Kidney capillary endothelial cell (primary cell): ENCODE measurements around the gene SHANK3.

ENCODE experiments used
- DNase-seq: peaks from one replicate; pipeline ENCODE4 v3.0.0-alpha.2; 2018; ENCODE audit warnings: low spot score

The SHANK3 gene

DNA sequence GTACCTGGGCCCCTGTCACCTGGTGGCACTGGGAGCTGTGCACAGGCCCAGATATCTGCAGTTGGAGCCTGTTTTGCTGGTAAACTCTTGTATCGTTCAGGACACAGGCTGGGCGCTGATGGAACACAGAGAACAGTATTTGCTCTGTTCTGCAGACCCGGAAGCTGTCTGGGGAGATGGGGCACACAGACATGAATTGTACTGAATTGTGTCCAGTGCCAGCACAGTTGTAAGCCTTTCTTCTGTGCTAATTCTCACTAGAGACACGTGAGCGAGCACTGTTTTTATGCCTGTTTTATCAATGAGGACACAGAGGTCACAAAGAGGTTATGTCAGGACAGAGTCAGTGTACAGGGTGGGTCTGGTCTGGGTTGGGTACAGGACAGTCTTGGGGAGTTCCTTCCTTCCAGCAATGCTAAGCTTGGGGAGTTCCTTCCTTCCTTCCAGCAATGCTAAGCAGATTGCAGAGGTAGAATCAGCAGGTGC is 41.0 kb downstream of the SHANK3 start:
- no peak for DNase-seq

GRCh38 chr22:50714150-50714549 is 41.5 kb downstream of the SHANK3 start:
- no peak for DNase-seq

GRCh38 chr22:50714631-50715179 is 42.1 kb downstream of the SHANK3 start:
- DNase-seq, result no peak

DNA sequence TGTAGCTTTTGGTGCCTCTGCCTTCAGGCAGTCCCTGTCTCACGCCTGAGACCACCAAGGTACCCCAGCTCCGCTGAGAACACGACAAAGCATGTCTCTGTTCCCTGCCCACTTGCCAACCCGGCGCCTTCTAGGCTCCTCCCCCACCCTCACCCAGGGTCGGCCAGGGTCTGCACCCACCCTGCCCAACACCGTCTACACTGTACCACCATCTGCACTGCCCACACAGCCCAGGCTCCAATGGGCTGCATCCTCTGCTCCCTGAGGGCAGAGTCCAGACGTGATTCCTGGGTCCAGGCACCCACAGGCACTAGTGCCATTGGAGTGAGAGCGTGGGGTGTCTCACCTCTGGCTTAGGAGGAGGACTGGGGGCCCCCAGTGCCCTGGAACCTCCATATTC is 42.6 kb downstream of the SHANK3 start:
- no peak for DNase-seq

DNA sequence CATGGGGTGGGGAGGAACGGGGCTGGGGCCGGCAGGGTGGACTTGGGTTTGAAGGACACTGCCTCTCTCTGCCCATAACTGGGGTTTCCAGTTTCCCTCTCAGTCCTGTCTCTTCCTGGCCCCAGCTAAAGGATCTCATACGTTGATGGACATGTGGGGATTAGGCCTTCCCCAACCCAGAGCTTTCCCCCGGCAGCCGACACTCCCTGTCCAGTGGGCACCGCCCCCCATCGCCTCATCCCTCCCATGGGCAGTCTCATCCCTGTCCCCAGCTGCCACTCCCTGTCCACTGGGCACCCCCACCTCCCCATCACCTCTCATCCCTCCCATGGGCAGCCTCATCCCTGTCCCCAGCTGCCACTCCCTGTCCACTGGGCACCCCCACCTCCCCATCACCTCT is 43.2 kb downstream of the SHANK3 start:
- no peak for DNase-seq

DNA sequence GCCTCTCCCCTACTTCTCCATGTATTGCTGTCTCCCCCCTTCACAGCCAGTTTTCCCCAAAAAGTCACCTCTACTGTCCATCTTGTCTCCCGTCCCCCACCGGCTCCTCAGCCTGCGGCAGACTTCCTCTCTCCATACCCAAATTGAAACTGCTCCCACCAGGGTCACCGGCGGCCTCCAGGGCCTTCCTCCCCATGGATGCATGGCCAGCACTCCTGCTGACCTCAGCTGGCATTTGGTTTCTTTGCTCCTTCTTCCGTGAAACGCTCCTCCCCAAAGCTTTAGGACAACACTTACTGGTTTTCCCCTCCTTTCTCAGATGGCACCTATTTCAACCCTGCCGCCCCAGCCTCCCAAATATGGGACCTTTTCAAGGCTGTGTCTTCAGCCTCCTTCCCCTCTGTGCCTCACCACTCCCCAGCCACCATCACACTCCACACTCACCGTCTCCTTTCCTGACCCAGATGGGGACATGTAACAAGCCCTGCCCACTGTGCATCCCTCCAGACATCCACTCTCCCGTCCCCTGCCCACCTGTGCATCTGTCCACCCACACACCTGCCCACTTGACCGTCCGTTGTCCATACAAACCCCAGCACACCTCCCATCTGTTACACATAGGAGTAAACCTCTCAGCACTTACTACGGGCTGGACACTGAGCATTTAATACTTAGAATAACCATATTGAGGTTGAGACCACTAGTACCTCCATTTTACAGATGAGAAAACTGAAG is 43.8 kb downstream of the SHANK3 start:
- DNase-seq, result no peak

DNA sequence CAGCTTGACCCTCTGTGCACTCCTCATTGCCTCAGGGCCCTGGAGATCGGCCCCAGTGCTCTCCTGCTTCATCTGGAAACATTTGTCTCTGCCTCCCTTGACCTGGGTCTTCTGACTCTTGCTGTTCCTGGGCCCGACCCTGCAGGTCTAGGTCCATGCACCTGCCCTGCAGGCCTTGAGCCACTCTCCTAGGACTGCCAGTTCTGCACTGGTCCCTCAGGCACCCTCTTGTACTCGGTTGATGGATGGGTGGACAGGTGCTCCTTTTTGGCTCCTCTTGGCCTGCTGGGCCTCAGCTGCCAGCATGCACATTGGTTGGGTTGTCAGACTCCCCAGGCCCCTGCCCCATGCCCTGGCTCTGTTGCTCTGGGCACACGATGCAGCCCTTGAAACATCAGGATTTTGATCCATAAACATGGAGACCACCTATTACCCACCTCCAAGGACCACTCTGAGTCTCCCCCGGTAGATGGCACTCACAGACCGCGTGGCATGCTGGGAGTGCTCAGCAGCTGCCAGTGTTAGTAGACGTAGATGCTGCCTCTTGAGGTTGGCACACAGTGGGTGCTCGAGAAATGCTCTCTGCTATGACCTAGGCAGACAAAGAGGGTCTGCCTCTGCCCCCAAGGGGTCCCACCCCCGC is 45.2 kb downstream of the SHANK3 start:
- DNase-seq, result no peak

GRCh38 chr22:50718352-50718709 is 45.7 kb downstream of the SHANK3 start:
- no peak for DNase-seq

DNA sequence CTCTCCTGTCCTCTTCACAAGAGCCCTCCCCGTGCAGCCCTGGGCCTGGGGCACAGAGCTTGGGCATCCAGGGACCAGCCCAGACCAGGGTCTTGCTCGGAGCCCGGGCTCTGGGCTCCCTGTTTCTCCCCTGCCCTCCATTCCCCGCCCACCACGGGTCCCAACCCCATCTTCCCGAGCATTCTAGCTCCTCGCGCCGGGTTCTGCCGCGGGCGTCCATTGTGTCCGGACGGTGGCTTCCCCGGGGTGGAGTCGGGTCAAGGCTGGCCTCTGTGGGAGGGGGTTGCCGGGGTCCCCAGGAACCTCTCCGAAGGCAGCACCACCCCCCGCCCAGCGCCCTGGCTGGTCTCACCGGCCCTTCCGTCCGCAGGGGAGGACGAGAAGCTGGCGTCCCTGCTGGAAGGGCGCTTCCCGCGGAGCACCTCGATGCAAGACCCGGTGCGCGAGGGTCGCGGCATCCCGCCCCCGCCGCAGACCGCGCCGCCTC is 47.2 kb downstream of the SHANK3 start:
- no peak for DNase-seq

GRCh38 chr22:50720301-50721256 is 48.0 kb downstream of the SHANK3 start:
- no peak for DNase-seq

- no peak for DNase-seq
Measured at GRCh38 chr22:50721257-50721844, 48.7 kb downstream of the SHANK3 start.

DNA sequence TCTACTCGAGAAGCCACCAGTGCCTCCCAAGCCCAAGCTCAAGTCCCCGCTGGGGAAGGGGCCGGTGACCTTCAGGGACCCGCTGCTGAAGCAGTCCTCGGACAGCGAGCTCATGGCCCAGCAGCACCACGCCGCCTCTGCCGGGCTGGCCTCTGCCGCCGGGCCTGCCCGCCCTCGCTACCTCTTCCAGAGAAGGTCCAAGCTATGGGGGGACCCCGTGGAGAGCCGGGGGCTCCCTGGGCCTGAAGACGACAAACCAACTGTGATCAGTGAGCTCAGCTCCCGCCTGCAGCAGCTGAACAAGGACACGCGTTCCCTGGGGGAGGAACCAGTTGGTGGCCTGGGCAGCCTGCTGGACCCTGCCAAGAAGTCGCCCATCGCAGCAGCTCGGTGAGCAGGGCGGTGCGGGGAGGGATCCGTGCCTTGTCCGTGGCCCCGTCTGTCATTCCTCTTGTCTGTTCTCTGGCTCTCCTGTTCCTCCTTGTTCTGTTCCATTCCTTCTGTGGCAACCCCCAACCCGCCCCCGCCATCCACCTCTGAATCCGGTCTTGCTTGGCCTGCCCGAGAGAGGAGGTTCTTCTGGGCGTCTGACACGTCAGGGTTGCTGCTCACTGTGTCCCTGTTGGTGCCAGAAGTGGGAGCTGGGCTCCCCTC is 49.6 kb downstream of the SHANK3 start:
- no peak for DNase-seq
